HCT116 (cell line): ENCODE data around the gene RGS4. TPM values are rescaled to one million over a fixed set of nuclear protein-coding genes. Genes with fewer than 3 reads are reported as not detected.

Experiments
- ATAC-seq: fragments of 200-7000 bp; cut with Tn5 transposase; 2 replicates; pipeline ENCODE4 v1.9.1; 2020; ENCODE audit warnings: mild to moderate bottlenecking, moderate library complexity
- BruUV-seq: library from RNA; stranded (reverse); fragments of 400-500 nt; replicated peaks from 2 replicates; lab custom pipeline; 2021; lab: Mats Ljungman, UMichigan
- CTCF ChIA-PET: fragments of 300-600 bp; sonication (Branson Sonifier 250); formaldehyde crosslinking; loops from one replicate; lab custom pipeline; 2021; ENCODE audit warnings: antibody characterized with exemption; lab: Charles Lee
- POLR2A ChIA-PET: fragments of 300-600, 350-600 bp; sonication (Branson Sonifier 250); formaldehyde crosslinking; loops from one replicate; lab custom pipeline; 2021; ENCODE audit warnings: antibody characterized with exemption; lab: Charles Lee
- RAD21 ChIA-PET, 2 experiments: fragments of 300-600 bp; sonication (Branson Sonifier 250); formaldehyde crosslinking; loops; one replicate each; lab custom pipeline; 2023; ENCODE audit warnings: low total read pairs in 2 of 2; ENCODE audit not compliant: uncharacterized antibody in 2 of 2, unreplicated experiment in 2 of 2, low non-redundant PET in 1 of 2; lab: Charles Lee
- DNase-seq: peaks from one replicate; pipeline ENCODE4 v3.0.0-alpha.2; 2010; ENCODE audit warnings: low read depth, low spot score
- H2AFZ ChIP-seq: fragments of 200-600 bp; shearing (Covaris generic), sonication (generic); 2 replicates; pipeline ENCODE4 v1.6.1; 2017; ENCODE audit warnings: low read depth, mixed run types, mixed read lengths, antibody characterized with exemption, low read length; ENCODE audit not compliant: poor library complexity, severe bottlenecking
- H3K27ac ChIP-seq: 2 replicates; pipeline ENCODE4 v1.5.1; 2012; ENCODE audit warnings: low read depth, low read length
- H3K27me3 ChIP-seq: fragments of 200-600 bp; sonication (generic); 2 replicates; pipeline ENCODE4 v1.6.1; 2016; ENCODE audit warnings: mixed run types, low read length, mixed read lengths; ENCODE audit not compliant: insufficient read depth
- H3K36me3 ChIP-seq, 2 experiments: fragments of 200-500 bp in 1 of 2; fragments of 200-600 bp in 1 of 2; sonication (Bioruptor generic) in 1 of 2; sonication (generic) in 1 of 2; 2 replicates each; pipeline versions ENCODE4 v1.5.1 to v1.6.1; 2014 to 2016; ENCODE audit warnings: low read length in 2 of 2, inconsistent platforms in 1 of 2, mixed read lengths in 1 of 2, mixed run types in 1 of 2; ENCODE audit not compliant: insufficient read depth in 2 of 2, control insufficient read depth in 1 of 2
- H3K4me1 ChIP-seq, 2 experiments: fragments of 200-600 bp in 1 of 2; sonication (generic) in 1 of 2; 2 replicates each; pipeline versions ENCODE4 v1.5.1 to v1.6.1; 2012 to 2017; ENCODE audit warnings: low read length in 2 of 2, inconsistent platforms in 1 of 2, mild to moderate bottlenecking in 1 of 2, mixed read lengths in 1 of 2, mixed run types in 1 of 2, moderate library complexity in 1 of 2; ENCODE audit not compliant: insufficient read depth in 2 of 2, control insufficient read depth in 1 of 2
- H3K4me2 ChIP-seq: fragments of 200-600 bp; sonication (generic); 2 replicates; pipeline ENCODE4 v1.6.1; 2017; ENCODE audit warnings: mixed run types, low read length, mixed read lengths
- H3K4me3 ChIP-seq, 2 experiments: fragments of 200-600 bp in 1 of 2; sonication (generic) in 1 of 2; replicated peaks in 1 of 2; 2 replicates each; pipeline ENCODE4 v1.5.1; 2011 to 2016; ENCODE audit warnings: low read length in 2 of 2, control low read depth in 1 of 2, low read depth in 1 of 2, mild to moderate bottlenecking in 1 of 2, mixed read lengths in 1 of 2, mixed run types in 1 of 2
- H3K79me2 ChIP-seq: fragments of 200-600 bp; sonication (generic); 2 replicates; pipeline ENCODE4 v1.6.1; 2017; ENCODE audit warnings: mild to moderate bottlenecking, mixed run types, low read length, moderate library complexity, mixed read lengths; ENCODE audit not compliant: insufficient read depth
- H3K9ac ChIP-seq: fragments of 200-600 bp; sonication (generic); 2 replicates; pipeline ENCODE4 v1.6.1; 2016; ENCODE audit warnings: low read length, mixed read lengths
- H3K9me2 ChIP-seq: fragments of 200-600 bp; sonication (generic), shearing (Covaris generic); 2 replicates; pipeline ENCODE4 v1.6.1; 2017; ENCODE audit warnings: mixed run types, mild to moderate bottlenecking, moderate library complexity; ENCODE audit not compliant: insufficient read depth
- H3K9me3 ChIP-seq, 2 experiments: fragments of 200-500 bp in 1 of 2; fragments of 200-600 bp in 1 of 2; sonication (Bioruptor generic) in 1 of 2; sonication (generic) in 1 of 2; 2 replicates each; pipeline ENCODE4 v1.6.1; 2014 to 2017; ENCODE audit warnings: low read length in 2 of 2, mixed read lengths in 2 of 2, inconsistent platforms in 1 of 2, low read depth in 1 of 2, mild to moderate bottlenecking in 1 of 2, mixed run types in 1 of 2, moderate library complexity in 1 of 2; ENCODE audit not compliant: control insufficient read depth in 1 of 2, insufficient read depth in 1 of 2
- H4K20me1 ChIP-seq: fragments of 200-600 bp; sonication (generic), shearing (Covaris generic); 2 replicates; pipeline ENCODE4 v1.6.1; 2017; ENCODE audit warnings: mixed run types, mild to moderate bottlenecking, moderate library complexity; ENCODE audit not compliant: insufficient read depth
- CBX3 ChIP-seq: IDR thresholded peaks from 2 replicates; pipeline ENCODE4 v1.6.1; 2012; ENCODE audit warnings: low read depth
- CEBPB ChIP-seq: IDR thresholded peaks from 2 replicates; pipeline ENCODE4 v1.6.1; 2012; ENCODE audit warnings: low read depth
- ELF1 ChIP-seq: IDR thresholded peaks from 2 replicates; pipeline ENCODE4 v1.6.1; 2012; ENCODE audit warnings: low read depth, borderline replicate concordance
- FOSL1 ChIP-seq: IDR thresholded peaks from 2 replicates; pipeline ENCODE4 v1.6.1; 2012; ENCODE audit warnings: low read depth
- JUND ChIP-seq: IDR thresholded peaks from 2 replicates; pipeline ENCODE4 v1.6.1; 2012
- POLR2AphosphoS5 ChIP-seq: IDR thresholded peaks from 2 replicates; pipeline ENCODE4 v1.6.1; 2011; ENCODE audit warnings: mild to moderate bottlenecking, low read depth, low read length, moderate library complexity
- RAD21 ChIP-seq: IDR thresholded peaks from 2 replicates; pipeline ENCODE4 v1.6.1; 2012; ENCODE audit warnings: low read depth, mild to moderate bottlenecking
- SP1 ChIP-seq: IDR thresholded peaks from 2 replicates; pipeline ENCODE4 v1.6.1; 2012; ENCODE audit warnings: low read depth
- SRF ChIP-seq: IDR thresholded peaks from 2 replicates; pipeline ENCODE4 v1.6.1; 2012; ENCODE audit warnings: low read depth
- TCF7L2 ChIP-seq: IDR thresholded peaks from 2 replicates; pipeline ENCODE4 v1.7.0; 2011; ENCODE audit warnings: borderline replicate concordance, inconsistent platforms; ENCODE audit not compliant: insufficient read depth, insufficient read length; ENCODE audit errors: extremely low read depth
- YY1 ChIP-seq: IDR thresholded peaks from 2 replicates; pipeline ENCODE4 v1.6.1; 2011; ENCODE audit warnings: low read length, low read depth, moderate library complexity, mild to moderate bottlenecking; ENCODE audit not compliant: insufficient replicate concordance; ENCODE audit errors: extremely low read depth
- ZFX ChIP-seq: fragments of 450-650 bp; IDR thresholded peaks from 2 replicates; pipeline ENCODE4 v1.6.1; 2017
- ZNF274 ChIP-seq: fragments of 200-500 bp; sonication (Bioruptor generic); IDR thresholded peaks from 2 replicates; pipeline ENCODE4 v1.6.1; 2014; ENCODE audit warnings: mild to moderate bottlenecking, low read depth, low read length, inconsistent platforms
- intact Hi-C: fragments of 100-400 bp; cut with micrococcal nuclease; formaldehyde crosslinking; loops from 2 replicates; pipeline ENCODE4 v1.10.0; 2022
- total RNA-seq: library from RNA; stranded (reverse); gene quantifications from one replicate; pipeline ENCODE4 v1.2.1, GENCODE V29; 2021; ENCODE audit not compliant: unreplicated experiment
- TF ChIP-seq, protein P1 (sequence below): IDR thresholded peaks from 2 replicates; pipeline ENCODE4 v1.6.1; 2012; ENCODE audit warnings: low read depth

The RGS4 gene
- total RNA-seq, 1 experiment from 2014 or later = not detected

GRCh38 chr1:163055531-163055930 lies 13.6 kb upstream of the RGS4 start:
- H3K27ac ChIP-seq = no peak overlapping the region
- RAD21 ChIA-PET = no interaction called here
- no peak overlapping the region for H2AFZ ChIP-seq
- CTCF ChIA-PET = no interaction called here
- intact Hi-C loops = no loop called here
- TF ChIP-seq FOSL1 = no peak
- no peak for TF ChIP-seq ZNF274
- TF ChIP-seq SRF = no peak
- no peak for TF ChIP-seq YY1
- TF ChIP-seq CBX3 = no peak
- TF ChIP-seq ELF1 = no peak
- TF ChIP-seq JUND = no peak
- no peak for TF ChIP-seq CEBPB
- TF ChIP-seq TCF7L2 = no peak
- TF ChIP-seq, protein P1, sequence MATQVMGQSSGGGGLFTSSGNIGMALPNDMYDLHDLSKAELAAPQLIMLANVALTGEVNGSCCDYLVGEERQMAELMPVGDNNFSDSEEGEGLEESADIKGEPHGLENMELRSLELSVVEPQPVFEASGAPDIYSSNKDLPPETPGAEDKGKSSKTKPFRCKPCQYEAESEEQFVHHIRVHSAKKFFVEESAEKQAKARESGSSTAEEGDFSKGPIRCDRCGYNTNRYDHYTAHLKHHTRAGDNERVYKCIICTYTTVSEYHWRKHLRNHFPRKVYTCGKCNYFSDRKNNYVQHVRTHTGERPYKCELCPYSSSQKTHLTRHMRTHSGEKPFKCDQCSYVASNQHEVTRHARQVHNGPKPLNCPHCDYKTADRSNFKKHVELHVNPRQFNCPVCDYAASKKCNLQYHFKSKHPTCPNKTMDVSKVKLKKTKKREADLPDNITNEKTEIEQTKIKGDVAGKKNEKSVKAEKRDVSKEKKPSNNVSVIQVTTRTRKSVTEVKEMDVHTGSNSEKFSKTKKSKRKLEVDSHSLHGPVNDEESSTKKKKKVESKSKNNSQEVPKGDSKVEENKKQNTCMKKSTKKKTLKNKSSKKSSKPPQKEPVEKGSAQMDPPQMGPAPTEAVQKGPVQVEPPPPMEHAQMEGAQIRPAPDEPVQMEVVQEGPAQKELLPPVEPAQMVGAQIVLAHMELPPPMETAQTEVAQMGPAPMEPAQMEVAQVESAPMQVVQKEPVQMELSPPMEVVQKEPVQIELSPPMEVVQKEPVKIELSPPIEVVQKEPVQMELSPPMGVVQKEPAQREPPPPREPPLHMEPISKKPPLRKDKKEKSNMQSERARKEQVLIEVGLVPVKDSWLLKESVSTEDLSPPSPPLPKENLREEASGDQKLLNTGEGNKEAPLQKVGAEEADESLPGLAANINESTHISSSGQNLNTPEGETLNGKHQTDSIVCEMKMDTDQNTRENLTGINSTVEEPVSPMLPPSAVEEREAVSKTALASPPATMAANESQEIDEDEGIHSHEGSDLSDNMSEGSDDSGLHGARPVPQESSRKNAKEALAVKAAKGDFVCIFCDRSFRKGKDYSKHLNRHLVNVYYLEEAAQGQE = no peak
- no peak for TF ChIP-seq POLR2AphosphoS5
- TF ChIP-seq RAD21 = no peak
- no peak for TF ChIP-seq SP1
- TF ChIP-seq ZFX = no peak
- no peaks in the 10 kb centered on the region for H3K79me2 ChIP-seq
- no TSS peak for BruUV-seq
- no peaks in the 10 kb centered on the region for H3K9me3 ChIP-seq
- no peaks in the 10 kb centered on the region for H4K20me1 ChIP-seq
- H3K4me2 ChIP-seq = no peak overlapping the region
- POLR2A ChIA-PET = no interaction called here
- no peaks in the 10 kb centered on the region for H3K9me2 ChIP-seq
- no peak overlapping the region for H3K9ac ChIP-seq
- H3K4me1 ChIP-seq = no peaks in the 10 kb centered on the region
- no peaks in the 10 kb centered on the region for H3K36me3 ChIP-seq
- no peak for DNase-seq
- no peak overlapping the region for H3K4me3 ChIP-seq
- H3K27me3 ChIP-seq = no peaks in the 10 kb centered on the region
- no peak for ATAC-seq
